ENCODE data around the gene BNIP5. TPM values are rescaled to one million over a fixed set of nuclear protein-coding genes. Genes with fewer than 3 reads are reported as not detected.
A peak's percentile ranks its signal among the peaks of the same experiment; 100 is the strongest.

Gene BNIP5
- 10 to 100 TPM in 2 of 3 donors, 1 to 10 TPM in 1; 8.1 to 17.4 (median 12.6) TPM for total RNA-seq
- long read RNA-seq, donor 1, transcript C6orf222-201 (12 exons, 3,736 nt) = major isoform, 9 of 19 reads
- long read RNA-seq, donor 1, partial matches to known transcripts = 1 of 19 reads
- long read RNA-seq, donor 1, other reads (novel, unspliced or antisense) = 9 of 19 reads
- long read RNA-seq, donor 2, partial matches to known transcripts = 2 of 11 reads
- long read RNA-seq, donor 2, other reads (novel, unspliced or antisense) = 5 of 11 reads

GRCh38 chr6:36336779-36337241 lies at the start of gene BNIP5:
BNIP5 (minus strand) TSS chr6:36336888; CDS start chr6:36330690, 6,198 bp downstream.
- DNase-seq (peak; percentile 72 to 82 (median 80)), ATAC-seq (peak; percentile 73)
- no peak for TF ChIP-seq CTCF (IDR thresholded peaks at IDR 0.05)
- Histone ChIP-seq H3K4me1 (ENCODE audit: low read depth) (peaks cover 51% of the 10 kb centered on the region), H3K36me3 (ENCODE audit: low read depth) (no peaks in the 10 kb centered on the region), H3K4me3 (no peak within 1 kb of the TSS), H3K9me3 (no peaks in the 10 kb centered on the region)
- intact Hi-C loops (cut with DNase I, micrococcal nuclease) = no loop called here

- DNase-seq (no peak), ATAC-seq (no peak)
- no peaks in the 10 kb centered on the region for H3K36me3 ChIP-seq (ENCODE audit: low read depth)
- no peak for TF ChIP-seq CTCF (IDR thresholded peaks at IDR 0.05)
- H3K9me3 ChIP-seq = no peaks in the 10 kb centered on the region
- intact Hi-C loops (cut with DNase I, micrococcal nuclease) = no loop called here
- no peak overlapping the region for H3K4me3 ChIP-seq
- no peaks in the 10 kb centered on the region for H3K4me1 ChIP-seq (ENCODE audit: low read depth)
These were observed 47.4 kb upstream of the BNIP5 start for GRCh38 chr6:36384095-36384494.

GRCh38 chr6:36383606-36384005 lies 46.9 kb upstream of the BNIP5 start:
- H3K9me3 ChIP-seq = no peaks in the 10 kb centered on the region
- H3K4me1 ChIP-seq (ENCODE audit: low read depth) = no peaks in the 10 kb centered on the region
- TF ChIP-seq CTCF (IDR thresholded peaks at IDR 0.05) = no peak
- DNase-seq (no peak), ATAC-seq (no peak)
- H3K36me3 ChIP-seq (ENCODE audit: low read depth) = no peaks in the 10 kb centered on the region
- H3K4me3 ChIP-seq = no peak overlapping the region
- intact Hi-C loops (cut with DNase I, micrococcal nuclease) = no loop called here

- no peak overlapping the region for H3K4me3 ChIP-seq
- intact Hi-C loops (cut with DNase I, micrococcal nuclease) = no loop called here
- TF ChIP-seq CTCF (IDR thresholded peaks at IDR 0.05) = no peak
- DNase-seq (no peak), ATAC-seq (no peak)
- no peaks in the 10 kb centered on the region for H3K9me3 ChIP-seq
- H3K4me1 ChIP-seq (ENCODE audit: low read depth) = no peaks in the 10 kb centered on the region
- H3K36me3 ChIP-seq (ENCODE audit: low read depth) = no peaks in the 10 kb centered on the region
These were observed 46.3 kb upstream of the BNIP5 start for GRCh38 chr6:36382976-36383375.

GRCh38 chr6:36381502-36382389 lies 45.1 kb upstream of the BNIP5 start:
- no peaks in the 10 kb centered on the region for H3K4me1 ChIP-seq (ENCODE audit: low read depth)
- DNase-seq (no peak), ATAC-seq (no peak)
- no peak overlapping the region for H3K4me3 ChIP-seq
- intact Hi-C loops (cut with DNase I, micrococcal nuclease) = no loop called here
- H3K36me3 ChIP-seq (ENCODE audit: low read depth) = no peaks in the 10 kb centered on the region
- H3K9me3 ChIP-seq = no peaks in the 10 kb centered on the region
- no peak for TF ChIP-seq CTCF (IDR thresholded peaks at IDR 0.05)
